ENCODE results near the gene MOBP.

DNA sequence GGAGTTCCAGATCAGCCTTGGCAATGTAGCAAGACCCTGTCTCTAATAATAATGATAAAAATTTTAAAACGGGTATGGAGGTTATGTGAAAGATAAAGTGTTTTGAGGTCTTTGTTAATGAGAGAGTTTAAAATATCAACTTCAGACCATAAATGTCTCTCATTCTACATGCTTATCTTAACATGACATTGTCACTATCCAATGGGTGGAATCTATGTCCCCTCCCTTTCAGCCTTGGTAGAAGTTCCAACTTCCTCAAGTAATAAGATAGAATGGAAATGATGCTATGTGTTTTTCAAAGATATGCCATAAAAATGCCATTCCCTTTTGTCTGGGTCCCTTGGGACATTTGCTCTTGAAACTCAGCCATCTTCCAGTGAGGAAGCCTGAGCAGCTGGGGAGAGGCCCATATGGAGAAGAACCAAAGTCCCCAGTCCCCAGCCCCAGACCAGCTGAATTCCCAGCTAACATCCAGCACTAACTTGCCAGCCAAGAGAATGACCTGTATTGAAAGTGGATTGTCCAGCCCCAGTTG lies 44.0 kb upstream of the MOBP start:
- TF ChIP-seq, protein P1, sequence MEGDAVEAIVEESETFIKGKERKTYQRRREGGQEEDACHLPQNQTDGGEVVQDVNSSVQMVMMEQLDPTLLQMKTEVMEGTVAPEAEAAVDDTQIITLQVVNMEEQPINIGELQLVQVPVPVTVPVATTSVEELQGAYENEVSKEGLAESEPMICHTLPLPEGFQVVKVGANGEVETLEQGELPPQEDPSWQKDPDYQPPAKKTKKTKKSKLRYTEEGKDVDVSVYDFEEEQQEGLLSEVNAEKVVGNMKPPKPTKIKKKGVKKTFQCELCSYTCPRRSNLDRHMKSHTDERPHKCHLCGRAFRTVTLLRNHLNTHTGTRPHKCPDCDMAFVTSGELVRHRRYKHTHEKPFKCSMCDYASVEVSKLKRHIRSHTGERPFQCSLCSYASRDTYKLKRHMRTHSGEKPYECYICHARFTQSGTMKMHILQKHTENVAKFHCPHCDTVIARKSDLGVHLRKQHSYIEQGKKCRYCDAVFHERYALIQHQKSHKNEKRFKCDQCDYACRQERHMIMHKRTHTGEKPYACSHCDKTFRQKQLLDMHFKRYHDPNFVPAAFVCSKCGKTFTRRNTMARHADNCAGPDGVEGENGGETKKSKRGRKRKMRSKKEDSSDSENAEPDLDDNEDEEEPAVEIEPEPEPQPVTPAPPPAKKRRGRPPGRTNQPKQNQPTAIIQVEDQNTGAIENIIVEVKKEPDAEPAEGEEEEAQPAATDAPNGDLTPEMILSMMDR (IDR thresholded peaks at IDR 0.05; ENCODE audit: low read depth, low read length), result no peak
- TF ChIP-seq EZH2phosphoT487 (IDR thresholded peaks at IDR 0.05; ENCODE audit: low read depth), result no peak

All from OCI-LY3 (cell line).